ENCODE measurements around the gene PTGIR.

- TF ChIP-seq EZH2phosphoT487 (IDR thresholded peaks at IDR 0.05; ENCODE audit: insufficient read depth, low read depth) (no peak), EZH2 (IDR thresholded peaks at IDR 0.05; ENCODE audit: insufficient read depth, poor library complexity, severe bottlenecking) (no peak)
Observed at GRCh38 chr19:46644720-46645119, 19.8 kb upstream of the PTGIR start.
